Left renal cortex interstitium (tissue), 4 donors: ENCODE data around the gene MRPS27. TPM values are rescaled to one million over a fixed set of nuclear protein-coding genes. Genes with fewer than 3 reads are reported as not detected.
"Not testable (repeated sequence)": the region's sequence is repeated elsewhere in the genome, so short reads cannot be mapped to it uniquely, and the experiment has no call there.

Experiments
- DNase-seq, 4 donors: peaks; one replicate each; pipeline ENCODE4 v3.0.0-alpha.2; 2013; ENCODE audit warnings: low read depth in 4 of 4, low spot score in 2 of 4, missing footprints in 1 of 4
- polyA plus RNA-seq, 4 donors: library from polyadenylated mRNA; unstranded; fragments of 120-200 nt; gene quantifications; one replicate each; pipeline ENCODE4 v1.2.1, GENCODE V29; 2013; ENCODE audit not compliant: insufficient read length in 4 of 4

MRPS27 gene
- polyA plus RNA-seq, 4 donors: 60.5 to 71.0 (median 64.9) TPM

DNA sequence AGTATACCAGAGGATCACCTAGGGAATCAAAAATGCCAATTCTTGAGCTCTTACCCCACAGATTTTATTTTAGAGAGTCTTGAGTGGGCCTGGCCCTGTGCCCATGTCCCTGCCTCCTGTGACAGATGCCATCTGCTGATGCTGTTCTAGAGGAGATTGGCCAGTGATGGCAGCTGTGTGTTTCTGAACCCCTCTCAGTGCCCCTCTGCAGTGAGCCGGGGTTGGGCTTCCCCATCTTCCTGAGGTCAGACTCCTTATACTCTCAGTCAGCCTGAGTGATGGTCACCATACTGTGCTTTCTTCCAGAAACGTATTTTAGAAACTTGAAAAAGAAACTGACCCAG, 6.2 kb upstream of the MRPS27 start:
- DNase-seq: no peak

DNA sequence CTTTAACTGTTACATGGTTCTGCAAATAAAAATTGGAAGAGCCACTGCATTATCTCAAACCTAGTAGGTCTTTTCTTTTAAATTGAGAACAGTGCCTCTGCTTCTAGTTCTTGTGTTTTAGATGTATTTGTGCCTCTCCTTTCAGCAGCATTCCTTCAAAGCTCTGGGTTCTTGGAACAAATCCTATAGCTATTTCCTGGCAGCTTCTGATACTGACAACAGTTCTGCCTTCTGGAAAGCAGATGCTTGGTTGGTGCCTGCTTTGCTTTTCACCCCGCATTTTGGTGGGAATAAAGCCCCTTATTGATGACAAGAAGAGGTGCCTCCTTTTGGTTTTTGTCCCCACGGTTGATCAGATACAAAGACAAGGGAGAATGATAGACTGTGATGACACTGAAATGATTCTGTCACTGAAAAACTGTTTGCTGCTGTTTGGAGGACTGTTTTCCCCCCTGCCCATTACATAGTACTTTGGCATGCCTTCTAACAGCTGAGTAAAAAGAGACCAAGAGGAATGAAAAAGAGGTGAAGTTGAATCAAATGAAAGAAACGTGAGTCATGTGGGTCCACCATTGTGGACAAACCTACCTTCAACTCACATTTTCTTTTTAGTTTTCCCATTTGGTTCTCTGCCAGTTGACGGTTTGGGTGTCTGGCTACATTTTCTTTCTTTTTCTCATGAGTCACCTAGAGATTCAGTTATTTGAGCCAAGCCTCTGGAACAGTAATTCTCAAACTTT, 5.7 kb upstream of the MRPS27 start:
- no peak for DNase-seq

DNA sequence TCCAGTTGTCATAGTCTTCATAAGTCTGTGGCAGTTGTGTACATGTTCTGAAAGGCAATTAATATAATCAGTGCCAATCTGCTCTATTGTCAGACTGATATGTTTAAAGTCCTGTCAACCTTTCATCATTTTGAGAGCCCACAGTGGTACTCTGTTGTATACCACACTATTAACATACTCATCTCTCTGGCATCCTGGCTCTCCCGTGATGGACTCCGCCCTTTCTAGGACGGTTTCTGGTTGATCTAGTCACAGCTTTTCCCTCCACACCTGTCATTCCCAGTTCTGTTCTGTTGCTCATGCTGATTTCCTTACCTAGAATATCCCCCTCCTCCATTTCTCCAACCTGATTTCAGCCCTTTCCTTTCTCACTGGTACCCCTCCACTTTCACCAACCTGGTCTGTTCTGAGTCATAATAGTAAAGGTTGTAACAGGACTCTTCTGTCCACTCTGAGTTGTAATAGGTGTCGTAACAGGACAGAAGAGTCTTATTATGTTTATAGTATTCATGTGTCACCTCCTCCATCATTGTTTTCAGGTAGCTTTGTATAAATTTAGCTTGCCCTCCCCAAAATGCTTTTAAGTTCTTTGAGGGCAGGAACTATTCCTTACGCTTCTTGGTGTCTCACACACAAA, 4.3 kb upstream of the MRPS27 start:
- DNase-seq: no peak

DNA sequence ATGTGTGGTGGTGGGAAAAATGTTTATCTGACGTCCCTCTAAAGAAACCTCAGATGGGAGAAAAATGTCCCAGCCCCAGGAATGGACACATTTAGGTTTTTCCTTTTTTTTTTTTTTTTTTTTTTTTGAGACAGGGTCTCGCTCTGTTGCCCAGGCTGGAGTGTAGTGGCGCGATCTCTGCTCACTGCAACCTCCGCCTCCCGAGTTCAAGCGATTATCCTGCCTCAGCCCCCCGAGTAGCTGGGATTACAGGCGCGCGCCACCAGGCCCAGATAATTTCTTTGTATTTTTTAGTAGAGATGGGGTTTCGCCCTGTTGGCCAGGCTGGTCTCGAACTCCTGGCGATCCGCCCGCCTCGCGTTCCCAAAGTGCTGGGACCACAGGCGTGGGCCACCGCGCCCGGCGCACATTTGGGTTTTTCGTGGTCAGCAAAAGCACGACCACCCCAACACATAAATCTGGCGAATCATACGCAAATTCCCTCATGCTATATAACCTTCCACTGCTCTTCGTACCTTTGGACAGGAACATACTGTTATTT, 535 bp downstream of the MRPS27 start:
- not testable (repeated sequence) for DNase-seq

DNA sequence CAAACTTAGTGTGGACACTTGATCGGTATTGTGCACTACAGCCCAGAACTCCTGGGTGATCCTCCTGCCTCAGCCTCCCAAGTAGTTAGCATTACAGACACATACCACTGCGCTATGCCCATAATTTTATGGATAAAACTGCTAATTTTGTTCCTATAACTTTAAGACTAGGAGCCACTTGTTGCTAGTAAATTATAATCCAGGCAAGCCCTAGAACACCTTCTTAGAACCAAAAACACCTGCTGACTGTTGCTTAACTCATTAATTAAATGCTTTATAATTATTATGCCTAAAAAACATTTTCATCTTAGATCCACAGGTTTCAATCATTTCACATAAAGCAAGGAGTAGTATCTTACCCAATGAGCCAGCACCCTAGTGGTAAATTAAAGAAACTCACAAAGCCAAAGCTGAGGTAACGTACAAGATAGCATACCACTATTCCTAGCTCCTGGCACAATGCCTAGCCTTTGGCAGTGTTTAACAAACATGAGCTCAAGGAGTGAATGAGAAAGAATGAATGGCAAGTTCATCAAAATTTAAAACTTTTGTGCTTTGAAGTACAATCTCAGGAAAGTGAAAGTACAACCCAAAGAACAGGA, 5.4 kb downstream of the MRPS27 start:
- DNase-seq: peak in 1 of 4 donors; percentile 4

DNA sequence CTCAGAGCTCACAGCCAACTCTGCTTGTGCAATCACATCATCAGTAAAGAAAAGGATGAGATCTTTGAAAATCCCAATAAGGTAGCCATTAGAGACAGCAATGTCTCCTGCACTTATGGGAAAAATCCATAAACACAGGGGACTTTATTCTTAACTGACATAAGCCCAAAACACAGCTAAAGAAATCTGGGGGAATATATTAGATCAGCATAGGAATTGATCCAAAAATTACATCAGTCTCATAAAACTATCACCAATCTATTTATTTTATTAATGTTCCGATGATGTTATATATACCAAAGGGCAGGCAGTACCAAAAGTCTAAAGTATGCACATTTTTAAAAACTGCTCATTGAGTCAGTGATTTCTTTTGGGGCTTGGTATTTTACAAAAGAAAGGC, 6.9 kb downstream of the MRPS27 start:
- DNase-seq: no peak

DNA sequence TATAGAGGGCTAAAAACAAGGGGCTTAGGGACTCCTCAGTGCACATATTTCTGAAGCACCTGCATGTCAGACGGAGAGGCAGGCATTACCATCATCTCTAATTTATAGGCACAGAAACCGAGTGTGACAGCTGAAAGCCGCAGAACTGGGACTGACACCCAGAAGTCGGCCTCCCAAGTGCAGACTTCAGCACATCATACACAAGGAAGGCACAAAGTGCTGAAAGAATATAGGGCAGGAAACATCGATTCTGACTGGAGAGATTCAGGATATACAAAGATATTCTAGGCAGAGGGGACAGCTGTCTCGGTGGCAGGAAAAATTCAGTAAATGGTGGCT, 11.2 kb downstream of the MRPS27 start:
- no peak for DNase-seq

DNA sequence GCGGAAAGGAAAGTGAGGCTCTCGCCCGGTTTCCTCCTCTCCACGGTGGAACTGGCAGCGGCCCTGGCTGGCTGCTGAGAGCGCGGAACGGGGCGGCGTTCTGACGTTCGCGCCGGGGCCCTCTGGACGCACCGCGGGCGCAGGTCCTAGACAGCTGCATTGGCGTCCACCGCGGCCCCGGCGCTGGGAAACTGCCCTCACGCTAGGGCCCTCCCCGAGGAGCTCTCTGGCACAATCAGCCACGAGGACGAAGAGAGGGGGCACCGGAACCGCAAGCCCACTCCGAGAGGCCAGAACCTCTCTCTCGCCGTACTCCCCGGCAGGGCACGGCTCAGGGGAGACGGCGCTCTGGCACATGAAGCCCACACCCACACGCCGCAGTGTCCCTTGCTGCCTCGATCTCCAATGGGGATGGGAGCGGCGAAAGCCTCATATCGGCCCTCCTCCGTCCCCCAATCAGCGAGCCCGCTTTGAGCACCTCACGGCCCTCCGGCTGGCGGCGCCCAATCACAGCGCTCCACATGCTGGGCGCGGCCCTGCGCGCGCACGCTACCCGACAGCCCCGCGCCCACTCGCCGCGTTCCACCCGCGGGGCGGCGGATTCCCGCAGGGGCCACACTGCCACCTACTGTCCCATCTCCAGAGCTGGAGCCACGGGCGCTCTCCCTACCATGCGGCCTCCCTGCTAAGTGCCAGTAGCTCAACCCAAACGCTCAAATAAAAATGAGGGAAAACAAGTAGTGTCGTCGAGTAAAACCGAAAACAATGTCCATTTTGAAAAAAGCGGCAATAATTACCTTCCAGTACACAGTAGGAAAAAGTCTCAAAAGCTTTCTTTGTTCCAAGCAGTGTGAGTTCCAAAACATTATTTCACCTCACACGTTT, 11.8 kb downstream of the MRPS27 start:
- DNase-seq: peak; percentile 84 to 95 (median 92)

DNA sequence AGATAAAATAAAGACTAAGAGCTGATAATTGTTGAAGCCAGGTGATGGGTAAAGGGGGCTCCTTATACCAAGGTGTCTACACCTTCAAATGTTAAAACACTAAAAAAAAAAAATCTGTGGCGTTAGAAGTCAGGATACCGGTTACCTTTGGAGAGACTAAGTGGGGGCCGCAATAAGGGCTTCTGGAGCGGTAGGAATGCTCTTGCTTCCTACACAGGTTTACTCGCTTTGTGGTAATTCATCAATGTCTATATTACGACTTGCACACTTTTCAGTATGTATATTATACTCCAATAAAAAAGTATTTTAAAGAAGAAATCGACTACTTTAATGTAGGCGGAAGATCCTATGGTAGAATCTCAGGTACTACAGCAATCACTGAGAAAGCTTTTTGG, 12.5 kb downstream of the MRPS27 start:
- DNase-seq: peak in 2 of 4 donors; percentile 19 to 48

DNA sequence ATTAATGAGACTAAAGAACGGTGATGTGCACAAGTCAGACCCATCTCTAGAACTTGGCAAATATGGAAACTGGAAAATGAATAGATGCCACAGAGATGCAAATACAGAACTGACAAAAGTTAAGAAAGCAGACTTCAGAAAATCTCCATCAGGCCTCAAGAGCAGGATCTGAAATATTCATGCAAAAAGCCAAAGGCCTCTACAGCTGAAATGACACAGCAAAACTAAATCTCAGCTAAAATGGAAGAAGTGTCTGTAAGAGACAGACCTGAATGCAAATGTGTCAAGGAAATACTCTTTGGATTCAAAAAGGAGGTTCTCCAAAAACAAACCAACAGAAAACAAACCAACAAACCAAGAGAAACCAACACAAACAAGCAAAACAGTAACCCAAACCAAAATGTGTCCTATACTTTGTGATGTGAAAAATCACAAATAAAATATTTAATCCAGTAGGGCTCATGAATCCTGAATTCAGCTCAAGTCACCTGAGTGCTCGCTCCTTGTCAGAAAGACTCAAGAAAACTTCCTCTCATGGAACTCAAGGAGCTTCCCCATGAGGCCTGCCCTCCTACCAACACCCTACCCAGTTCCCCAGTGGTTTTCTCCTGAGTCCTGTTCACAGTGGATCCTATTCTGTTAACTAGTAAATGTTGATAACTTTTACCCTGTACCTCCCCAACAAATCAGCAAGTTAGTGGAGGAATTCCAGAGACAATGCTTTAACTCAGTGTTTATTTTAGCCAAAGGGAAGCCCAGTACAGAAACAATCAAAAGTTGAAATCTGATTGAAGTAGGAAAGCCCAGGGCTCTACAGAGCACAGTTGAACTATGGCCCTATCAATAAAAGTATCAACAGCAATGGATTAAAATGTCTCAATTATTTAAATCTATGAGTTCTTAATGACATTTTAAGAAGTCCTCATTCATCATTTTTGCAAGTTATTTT, 14.6 kb downstream of the MRPS27 start:
- no peak for DNase-seq

DNA sequence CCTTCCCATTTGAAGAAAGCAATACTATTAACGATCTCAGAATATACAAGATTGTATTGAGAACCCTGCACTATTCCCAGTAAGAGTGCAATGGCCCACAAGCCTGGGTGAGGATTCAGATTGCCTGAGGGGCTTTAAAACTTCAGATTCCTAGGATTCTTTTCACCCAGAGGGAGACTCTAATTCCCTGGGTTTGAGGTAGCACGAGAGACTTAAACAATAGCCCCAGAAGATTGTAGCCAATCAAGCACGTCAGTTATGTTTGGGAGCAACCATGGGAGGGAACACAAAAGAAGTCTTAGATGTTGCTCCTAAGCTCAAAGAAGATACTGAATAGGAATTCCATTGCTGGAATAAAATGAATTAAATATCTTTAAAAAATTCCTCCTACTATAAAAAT, 17.9 kb downstream of the MRPS27 start:
- DNase-seq: no peak

DNA sequence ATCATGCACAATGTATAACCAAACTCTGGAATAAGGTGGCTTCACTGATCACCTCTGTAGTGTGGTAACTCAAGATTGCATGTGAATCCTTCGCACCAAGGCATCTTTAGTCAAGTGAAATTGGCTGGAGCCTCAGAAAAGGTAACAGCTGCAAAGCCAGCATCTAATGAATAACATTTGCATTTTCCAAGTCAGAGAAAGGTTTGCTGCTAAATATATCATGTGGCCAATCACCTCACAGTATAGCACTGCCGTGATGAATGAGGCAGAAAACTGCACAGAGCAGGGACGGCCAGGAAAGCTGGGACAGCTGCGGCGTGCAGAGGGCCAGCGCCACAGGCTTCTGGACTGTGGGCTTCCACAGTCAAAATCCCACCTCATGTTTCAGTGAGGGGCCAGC, 18.5 kb downstream of the MRPS27 start:
- DNase-seq: no peak

DNA sequence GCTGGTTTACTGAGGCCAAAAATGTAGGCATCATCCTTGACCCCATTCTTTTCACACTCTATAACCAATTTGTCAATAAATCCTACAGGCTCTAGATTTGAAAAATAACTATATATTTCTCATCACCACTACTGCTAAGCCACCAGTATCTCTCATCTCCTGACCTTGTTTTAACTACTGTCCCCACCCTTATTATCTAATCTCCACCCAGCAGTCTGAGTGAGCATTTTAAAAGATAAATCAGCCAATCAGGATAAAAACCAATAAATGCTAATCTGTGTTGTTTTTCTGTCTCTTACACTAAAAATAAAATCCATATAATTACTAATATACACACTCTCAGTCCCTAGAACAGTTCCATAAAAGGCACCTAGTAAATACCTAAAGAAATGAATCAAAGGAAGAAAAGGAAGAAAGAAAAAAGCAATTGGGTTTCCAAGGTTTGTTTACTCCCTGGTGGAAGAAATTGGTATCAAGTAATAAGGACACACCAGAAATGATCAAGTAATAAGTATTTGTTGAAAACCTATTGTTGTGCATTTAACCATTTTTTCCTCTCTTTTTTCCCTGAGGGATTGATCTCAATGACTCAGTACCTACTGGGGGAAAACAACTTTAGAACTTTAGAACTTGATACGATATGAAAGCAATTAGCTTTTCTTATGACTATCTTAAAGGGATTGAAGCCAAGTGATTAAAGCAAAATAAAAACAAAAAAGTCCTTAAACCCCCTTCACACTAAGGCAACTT, 19.3 kb downstream of the MRPS27 start:
- DNase-seq: no peak

DNA sequence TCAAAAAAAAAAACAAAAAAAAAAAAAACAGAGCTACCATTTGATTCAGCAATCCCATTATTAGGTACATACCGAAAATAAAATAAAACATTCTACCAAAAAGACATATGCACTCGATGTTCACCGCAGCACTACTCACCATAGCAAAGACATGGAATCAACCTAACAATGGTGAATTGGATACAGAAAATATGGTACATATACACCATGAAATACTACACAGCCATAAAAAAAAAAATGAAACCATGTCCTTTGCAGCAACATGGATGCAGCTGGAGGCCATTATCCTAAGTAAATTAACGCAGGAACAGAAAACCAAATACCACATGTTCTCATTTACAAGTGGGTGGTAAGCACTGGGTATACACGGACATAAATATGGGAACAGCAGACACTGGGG, 21.3 kb downstream of the MRPS27 start:
- no peak for DNase-seq

DNA sequence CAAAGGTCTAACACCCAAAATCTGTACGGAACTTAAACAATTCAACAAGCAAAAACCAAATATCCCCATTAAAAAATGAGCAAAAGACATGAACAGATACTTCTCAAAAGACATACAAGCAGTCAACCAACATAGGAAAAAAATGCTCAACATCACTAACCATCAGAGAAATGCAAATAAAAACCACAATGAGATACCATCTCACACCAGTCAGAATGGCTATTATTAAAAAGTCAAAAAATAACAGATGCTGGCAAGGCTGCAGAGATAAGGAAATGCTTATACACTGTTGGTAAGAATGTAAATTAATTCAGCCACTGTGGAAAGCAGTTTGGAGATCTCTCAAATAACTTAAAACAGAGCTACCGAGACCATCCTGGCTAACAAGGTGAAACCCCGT, 21.9 kb downstream of the MRPS27 start:
- not testable (repeated sequence) for DNase-seq

DNA sequence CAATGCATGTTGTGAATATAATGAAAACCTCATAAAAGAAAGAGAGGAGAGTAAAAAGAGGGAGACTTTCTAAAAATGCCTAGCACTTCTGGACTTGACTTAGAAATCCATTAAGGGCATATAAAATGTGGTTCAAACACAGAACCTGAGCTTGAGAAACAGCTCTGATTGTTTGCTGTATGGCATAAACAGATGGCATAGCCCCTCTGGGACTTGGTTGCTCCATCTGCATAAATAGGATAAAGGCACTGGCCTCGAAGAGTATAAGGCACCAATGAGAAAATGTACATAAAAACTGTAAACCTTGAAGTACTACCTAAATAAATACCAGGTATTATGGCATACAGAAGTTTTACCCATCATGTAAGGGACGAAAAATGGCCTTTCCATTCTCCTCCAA, 23.8 kb downstream of the MRPS27 start:
- no peak for DNase-seq

DNA sequence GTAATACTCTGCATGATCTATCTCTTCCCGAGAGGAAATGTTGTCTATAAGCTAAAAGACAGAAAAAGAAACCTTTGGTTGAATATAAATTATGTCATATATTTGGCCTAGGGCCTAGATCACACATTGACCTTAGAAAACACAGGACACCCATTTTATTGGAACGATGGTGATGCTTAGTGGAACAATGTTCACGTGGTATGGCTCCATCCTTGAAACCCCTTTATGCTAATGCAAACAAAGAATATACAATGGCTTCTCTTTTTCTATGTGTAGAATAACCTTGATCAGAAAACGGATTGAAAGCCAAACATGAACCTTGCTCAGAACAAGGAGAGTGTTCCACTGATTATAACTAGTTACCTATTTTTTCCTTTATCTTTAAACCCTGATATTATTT, 24.5 kb downstream of the MRPS27 start:
- no peak for DNase-seq

DNA sequence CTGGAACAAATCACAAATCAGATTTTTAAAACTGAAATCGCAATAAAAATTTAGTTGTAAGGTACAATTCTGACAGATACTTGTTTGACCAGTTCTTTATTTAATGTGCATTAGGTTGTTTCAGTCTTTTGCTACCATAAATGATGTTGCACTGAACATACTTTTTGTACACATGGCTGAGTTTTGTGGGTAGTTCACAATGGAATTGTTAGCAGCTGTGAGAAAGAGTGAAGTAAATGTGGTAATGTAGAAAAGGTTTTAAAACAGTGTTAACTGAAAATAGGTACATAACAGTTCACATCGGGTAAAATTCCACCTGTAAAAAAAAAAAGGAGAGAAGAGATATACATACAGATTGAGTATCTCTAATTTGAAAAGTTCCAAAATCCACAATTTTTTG, 25.6 kb downstream of the MRPS27 start:
- DNase-seq: no peak

DNA sequence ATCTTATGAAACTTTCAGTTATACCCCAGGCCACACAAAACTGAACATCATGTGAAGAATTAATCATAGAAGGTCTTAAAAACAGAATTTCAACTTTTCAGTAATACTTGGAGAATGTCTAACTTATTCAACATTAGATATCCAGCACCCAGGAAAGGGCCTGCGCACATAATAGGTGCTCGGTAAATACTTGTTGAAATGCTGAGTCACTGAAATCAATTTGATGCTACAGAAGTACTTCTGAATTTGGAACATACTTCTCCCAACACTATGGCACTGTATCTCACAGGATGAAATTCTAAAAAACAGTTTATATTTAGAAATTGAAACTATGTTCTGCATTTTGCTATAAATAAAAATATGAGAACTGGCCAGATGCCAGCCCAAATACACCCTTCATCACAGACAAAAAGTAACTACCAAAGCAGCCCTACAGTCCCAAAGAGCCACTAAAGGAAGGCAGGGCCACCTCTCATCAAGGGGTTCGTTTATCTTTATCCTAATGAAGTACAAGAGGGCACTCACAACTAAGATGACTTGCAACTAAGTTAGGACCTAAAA, 26.5 kb downstream of the MRPS27 start:
- DNase-seq: no peak
